GM19372 (cell line): ENCODE results near the gene JADE2.
"Not testable (repeated sequence)": the region's sequence is repeated elsewhere in the genome, so short reads cannot be mapped to it uniquely, and the experiment has no call there.

Experiments
- ATAC-seq: cut with Tn5 transposase; IDR thresholded peaks from one replicate; pipeline ENCODE4 v1.9.1; 2021; ENCODE audit warnings: mild to moderate bottlenecking, low read depth, moderate library complexity; ENCODE audit not compliant: unreplicated experiment

The JADE2 gene

DNA sequence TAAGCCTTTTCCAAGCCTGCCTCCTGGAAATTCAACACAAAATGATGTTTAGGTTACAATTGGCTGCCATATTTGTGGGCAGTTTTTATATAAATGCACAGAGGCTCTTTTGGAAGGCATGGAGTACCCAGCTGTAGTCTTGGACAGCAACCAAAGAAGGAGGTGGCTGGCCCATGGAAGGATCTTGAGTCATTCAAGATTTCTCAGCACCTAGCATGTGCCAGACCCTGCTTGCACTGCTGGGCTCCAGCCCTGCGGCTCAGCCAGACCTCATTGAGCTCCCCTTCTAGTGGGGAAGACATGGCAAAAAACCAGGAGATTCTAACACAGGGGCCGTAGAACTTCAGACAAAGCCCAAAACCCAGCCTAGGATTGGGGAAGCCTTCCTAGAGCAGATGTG is 22.1 kb downstream of the JADE2 start:
- no peak for ATAC-seq

DNA sequence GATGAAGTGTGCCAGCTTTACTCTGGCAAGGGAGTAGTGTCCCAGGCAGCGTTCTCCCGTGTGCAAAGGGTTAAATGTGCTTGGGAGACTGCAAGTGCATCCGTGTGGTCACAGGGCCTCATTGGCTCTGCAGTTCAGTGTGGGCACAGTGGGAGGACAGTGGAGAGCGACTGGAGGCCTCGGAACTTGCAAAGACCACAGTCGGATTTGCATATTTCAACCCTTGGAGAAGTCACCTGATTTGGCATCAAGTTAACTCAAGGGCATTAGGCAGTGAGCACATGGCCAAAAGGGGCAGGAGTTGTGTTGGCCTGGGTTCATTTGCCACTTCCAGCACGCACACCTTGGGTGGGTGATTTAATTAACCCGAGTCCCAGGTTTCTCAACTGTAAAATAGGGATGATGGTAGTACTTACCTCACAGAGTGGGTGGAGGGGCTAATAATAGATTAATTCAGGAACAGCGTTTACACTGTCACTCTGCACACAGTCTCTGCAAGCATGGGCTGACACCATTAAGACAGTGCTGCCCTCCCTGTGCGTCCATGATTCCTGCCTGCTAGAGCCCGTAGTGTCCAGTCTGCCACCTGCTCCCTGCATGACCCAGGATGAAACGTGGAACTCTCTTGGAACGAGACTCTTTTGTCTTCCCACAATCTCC is 22.7 kb downstream of the JADE2 start:
- no peak for ATAC-seq

DNA sequence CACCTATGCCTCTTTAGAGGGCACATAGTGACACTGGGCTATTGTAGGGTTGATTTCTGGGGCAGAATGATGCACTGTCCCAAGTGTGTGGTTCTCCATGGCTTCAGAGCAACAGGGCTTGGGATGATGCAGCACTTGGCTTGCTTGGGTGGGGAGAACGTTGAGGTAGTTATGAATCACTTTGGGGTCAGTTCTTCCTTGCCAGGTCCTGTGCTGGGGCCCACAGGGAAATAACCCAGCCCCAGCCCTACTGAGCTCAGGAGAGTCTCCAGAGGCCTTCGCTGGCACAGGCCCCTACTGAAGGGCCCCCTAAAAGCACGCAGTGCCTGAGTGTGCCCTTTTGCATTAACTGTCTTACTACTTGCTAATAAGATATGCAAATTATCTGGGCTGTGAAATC is 24.2 kb downstream of the JADE2 start:
- no peak for ATAC-seq

DNA sequence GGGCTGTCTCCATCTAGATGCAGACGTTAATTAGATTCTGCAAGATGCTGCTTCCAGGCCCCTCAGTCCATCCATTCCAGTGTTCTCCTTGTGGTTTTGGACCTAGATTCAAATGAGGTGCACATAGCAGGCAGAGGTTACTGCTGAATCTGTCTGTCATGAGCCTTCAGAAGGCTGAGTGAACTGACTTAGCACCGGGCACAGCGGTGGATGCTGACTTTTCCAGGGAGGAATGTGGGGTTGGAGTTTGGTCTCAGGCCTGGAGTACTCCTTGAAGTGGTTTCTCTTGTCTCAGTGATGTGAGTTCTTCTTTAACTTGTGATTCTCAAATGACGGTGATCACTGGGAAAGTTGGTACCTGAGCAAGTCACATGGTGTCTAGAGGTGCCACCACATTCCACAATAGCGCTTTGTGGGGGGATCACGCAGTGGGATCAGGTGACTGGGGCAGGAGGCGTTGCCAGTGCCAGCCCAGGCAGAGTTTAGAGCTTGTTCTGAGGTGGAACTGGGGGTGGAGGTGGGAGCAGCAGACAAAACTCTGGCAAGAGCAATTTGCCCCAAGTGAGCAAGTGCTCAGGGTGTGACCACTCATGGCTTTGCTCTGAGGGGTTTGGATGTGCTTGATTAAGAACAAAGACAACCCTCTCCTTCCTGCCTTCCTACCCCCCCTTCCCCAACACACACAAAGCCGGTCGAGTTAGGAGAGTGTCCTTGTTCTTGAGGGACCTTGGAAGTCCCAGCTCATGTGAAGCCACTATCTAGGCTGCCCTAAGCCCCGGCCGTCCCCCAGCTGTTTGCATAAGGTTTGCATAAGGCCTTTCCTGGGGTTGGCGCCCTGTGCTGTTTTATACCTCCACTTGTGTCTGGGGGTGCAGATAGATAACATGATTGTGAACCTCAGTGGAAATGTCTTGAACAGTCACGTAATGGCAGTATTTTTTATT is 25.1 kb downstream of the JADE2 start:
- no peak for ATAC-seq

DNA sequence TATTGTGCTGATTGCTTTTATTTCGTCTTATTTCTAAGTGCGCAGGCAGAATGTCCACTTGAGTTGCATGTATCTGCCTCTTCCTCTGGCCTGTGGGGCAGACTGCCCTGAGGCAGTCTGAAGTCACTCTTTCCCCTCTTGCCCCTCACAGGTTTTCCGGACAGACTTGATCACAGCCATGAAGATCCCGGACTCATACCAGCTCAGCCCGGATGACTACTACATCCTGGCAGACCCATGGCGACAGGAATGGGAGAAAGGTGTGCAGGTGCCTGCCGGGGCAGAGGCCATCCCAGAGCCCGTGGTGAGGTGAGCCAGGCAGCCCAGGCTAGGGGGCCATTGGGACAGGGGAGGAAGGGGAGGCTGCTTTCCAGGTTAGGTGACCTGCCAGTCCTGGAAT is 26.4 kb downstream of the JADE2 start:
- ATAC-seq, result no peak

DNA sequence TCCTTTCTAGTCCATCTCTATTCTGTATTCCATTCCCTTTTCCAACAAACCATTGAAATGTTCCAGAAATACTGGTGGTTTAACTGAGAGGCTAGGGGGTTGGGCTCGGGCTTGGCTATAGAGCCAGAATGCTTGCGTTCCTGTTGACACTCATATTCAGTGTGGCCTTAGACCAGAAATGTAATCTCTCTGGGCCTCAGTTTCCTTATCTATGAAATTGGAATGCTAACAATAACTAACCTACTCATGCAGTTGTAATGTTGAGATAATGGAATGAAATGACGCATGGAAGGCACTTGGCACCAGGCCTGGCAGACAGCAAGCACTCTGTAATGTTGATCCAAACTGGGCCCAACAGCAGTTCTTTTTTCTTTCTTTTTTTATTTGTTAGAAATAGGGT is 26.8 kb downstream of the JADE2 start:
- ATAC-seq, result no peak

DNA sequence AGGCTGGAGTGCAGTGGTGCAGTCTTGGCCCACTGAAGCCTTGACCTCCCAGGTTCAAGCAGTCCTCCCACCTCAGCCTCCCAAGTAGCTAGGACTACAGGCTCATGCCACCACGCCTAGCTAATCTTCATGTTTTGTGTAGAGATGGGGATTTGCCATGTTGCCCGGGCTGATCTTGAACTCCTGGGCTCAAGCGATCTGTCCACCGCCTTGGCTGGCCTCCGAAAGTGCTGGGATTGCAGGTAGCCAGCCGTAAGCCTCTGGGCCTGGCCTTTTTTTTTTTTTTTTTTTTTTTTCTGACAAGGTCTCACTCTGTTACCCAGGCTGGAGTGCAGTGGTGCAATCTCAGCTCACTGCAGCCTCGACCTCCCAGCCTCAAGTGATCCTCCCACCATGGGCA is 27.2 kb downstream of the JADE2 start:
- not testable (repeated sequence) for ATAC-seq

DNA sequence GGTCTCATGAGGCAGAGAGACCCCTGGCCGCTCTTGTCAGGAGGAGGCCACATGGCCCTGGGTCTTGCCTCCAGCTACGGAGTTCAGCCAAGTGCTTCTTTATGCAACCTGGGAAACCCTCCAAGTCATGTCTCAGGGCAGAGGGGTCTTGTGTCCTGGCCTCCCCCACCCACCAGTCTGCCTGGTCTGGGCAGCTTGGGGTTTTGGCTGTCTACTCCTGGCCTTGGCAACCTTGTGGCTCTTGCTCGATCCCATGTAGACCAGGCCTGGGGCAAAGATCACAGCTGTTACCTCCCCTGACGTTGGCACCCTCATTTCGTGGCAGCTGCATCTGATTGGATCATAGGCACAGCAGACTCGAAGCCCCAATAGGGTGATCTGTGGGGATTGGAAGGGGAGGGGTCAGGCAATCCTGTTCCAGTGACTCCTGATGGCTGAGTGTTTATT is 28.4 kb downstream of the JADE2 start:
- no peak for ATAC-seq

DNA sequence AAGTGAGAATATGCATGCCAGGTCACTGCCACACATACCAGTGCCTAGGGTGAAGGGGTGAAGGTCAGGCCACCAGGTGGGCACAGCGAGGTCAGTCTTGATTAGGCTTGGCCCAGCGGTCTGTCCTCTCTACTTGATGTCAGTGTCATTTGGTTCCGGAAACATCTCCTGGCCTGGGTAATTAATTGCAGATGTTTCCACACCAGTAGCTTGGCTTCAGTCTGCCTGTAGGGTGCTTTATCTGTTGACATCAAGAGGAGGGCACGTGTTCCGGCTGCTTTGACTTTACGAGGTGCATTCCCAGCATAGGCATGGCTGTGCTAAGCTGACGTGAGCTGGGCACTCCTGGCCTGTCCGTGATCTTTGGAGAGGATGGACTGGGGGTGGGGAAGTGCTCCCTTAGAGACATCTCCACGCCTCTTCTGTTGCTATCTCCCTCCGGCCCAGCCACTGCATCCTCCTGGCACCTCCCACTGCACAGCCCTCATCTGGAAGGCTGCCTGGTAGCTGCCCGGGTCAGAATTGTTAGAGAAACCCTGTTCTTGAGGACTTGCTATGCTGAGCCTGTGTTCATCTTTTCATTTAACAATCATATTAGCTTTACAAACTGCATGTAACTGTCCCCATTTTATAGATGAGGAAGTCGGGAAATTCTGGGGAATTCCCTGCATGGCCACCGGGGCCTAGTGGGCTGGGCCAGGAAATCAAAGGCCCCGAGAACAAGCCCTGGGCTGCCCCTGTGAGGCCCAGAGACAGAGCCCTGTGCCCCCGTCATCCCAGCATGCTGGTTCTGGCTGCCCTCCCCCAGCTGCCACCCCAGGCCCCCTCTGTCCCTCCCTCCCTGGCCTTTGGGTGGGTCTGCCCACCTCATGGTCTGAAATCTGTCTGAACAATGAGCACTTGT is 29.1 kb downstream of the JADE2 start:
- ATAC-seq, result peak; percentile 58

DNA sequence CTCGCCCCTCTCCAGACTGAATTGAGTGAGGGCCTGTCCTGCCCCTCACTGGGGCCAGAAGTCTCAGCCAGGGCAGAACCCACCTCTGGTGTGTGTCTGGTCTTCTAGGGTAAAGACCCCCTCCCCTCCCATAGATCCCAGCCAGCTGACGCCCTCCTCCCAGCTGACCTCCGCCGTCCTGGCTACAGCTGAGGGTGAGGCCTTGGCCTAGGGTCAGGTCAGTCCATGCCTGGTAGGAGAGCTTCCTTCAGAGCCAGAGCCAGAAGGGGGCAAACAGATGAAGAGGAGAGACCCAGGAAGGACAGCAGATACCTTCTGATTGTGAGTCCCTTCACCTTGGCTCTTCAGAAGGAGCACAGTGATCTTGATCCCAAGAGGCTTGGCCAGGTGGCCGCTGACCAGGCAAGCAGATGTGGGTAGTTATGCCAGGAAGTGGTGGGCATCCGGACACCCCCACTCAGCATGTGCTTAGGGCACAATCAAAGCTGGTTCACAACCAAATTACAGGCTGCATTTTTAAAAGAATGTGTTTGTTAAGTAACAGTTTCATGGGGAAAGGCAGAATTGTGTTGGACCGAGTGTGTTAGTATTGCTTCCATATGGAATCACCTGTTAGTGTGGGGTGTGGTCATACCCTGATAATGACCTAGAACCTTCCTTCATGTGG is 29.9 kb downstream of the JADE2 start:
- ATAC-seq, result no peak

DNA sequence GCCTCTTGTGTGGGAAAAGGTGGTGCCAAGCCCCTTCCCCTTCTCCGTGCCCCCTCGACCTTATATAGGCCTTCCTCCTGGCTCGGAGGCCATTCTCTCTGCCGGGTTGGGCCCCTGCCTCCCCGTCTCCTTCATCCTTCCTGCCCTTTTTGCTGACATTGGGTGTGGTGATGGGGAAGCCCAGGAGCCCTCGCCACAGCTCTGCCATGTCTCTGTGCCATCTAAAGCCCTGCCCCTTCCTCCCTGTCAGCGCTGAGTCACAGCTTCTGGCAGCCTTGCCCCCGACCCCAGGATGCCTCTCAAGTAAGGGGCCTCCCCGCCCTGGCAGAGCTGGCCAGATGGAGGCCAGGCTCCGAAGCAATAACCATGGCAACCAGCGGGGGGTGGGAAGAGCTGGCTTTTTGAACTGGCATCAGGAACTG is 30.4 kb downstream of the JADE2 start:
- ATAC-seq, result no peak

DNA sequence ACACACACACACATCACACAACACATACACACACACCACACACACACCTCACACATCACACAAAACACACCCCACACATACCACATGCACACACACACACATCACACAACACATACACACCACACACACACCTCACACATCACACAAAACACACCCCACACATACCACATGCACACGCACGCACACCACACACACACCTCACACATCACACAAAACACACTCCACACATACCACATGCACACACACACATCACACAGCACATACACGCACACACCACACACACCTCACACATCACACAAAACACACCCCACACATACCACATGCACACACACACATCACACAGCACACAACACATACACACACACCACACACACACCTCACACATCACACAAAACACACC is 31.1 kb downstream of the JADE2 start:
- ATAC-seq, result not testable (repeated sequence)

DNA sequence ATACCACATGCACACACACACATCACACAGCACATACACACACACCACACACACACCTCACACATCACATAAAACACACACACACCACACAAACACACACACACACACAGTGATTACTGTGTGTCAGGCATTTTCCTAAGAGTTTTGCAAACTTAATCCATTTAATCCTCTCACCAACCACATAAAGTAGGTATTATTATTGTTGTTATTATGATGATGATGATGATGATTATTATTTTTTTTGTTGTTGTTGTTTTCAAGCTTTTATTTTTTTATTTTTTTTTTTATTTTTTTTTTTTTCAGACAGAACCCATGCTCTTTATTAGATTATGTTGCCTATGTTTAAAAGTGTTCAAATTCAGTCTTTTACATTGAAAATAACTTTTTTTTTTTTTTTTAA is 31.5 kb downstream of the JADE2 start:
- no peak for ATAC-seq

DNA sequence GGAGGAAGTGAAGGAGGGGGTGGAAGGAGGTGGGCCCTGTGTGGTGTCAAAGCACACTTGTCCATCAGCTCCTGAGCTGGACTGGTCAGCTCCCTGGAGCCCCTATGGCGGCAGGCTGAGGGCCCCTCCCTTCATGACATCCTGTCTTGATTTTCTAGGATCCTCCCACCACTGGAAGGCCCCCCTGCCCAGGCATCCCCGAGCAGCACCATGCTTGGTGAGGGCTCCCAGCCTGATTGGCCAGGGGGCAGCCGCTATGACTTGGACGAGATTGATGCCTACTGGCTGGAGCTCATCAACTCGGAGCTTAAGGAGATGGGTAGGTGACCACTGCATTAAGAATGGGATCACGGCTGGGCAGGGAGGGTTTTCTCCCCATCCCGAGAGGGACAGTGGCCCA is 34.2 kb downstream of the JADE2 start:
- ATAC-seq, result no peak

DNA sequence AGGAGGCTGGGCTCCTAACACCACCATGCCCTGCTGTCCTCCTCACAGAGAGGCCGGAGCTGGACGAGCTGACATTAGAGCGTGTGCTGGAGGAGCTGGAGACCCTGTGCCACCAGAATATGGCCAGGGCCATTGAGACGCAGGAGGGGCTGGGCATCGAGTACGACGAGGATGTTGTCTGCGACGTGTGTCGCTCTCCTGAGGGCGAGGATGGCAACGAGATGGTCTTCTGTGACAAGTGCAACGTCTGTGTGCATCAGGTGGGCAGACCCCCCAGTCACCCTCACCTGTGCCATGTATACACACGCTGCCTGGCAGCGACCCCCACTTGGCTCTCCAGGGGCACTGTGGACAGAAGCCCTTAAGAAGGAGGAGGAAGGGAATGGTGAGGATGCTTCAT is 35.2 kb downstream of the JADE2 start:
- no peak for ATAC-seq

DNA sequence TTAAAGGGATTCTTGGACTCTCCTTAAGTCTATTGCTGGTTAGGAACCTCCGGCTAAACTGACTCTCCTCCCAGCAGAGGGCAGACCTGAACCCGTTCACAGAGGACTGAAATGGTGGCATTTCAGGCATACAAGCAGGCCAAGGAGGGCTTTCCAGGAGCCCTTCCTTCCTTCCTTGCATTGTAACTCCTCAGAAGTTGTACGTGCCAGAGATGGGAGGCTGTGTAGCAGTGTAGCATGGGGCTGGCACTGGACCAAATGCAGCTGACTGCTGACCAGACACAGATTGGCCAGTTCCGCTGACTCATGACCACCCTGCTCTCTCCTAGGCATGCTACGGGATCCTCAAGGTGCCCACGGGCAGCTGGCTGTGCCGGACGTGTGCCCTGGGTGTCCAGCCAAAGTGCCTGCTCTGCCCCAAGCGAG is 36.4 kb downstream of the JADE2 start:
- ATAC-seq, result no peak

DNA sequence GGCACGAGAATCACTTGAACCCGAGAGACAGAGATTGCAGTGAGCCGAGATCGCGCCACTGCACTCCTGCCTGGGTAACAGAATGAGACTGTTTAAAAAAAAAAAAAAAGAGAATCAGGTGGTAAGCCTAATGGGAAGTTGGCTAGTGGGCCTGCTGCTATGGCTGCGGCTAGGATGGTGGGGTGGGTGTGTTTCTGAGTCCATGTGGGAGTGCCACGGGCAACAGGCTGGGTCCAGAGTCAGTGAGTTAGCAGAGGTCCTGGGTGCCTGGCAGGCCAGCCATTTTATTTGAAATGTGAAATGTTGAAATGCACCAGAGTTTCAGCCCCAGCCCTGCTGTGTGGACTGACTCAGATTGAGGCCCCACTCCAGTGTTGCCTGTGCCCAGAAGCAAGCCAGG is 37.8 kb downstream of the JADE2 start:
- ATAC-seq, result no peak

DNA sequence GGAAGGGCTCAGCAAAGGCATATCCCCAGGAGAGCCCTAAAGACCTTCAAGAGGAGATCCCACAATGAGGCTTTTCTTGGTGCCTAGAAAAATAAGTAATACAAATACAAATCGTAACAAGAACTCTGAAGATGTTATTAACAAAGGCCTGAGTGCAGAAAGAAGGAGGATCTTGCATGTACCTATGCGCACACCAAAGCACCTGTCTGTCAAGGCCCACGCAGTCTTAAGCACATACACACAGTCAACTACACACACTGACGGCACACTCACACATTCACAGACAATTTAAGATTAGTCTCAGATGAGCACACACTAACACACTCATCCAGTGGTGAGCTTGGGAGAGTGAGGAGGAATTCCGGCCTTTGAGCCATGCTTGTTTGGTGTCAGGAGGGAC is 38.5 kb downstream of the JADE2 start:
- no peak for ATAC-seq

DNA sequence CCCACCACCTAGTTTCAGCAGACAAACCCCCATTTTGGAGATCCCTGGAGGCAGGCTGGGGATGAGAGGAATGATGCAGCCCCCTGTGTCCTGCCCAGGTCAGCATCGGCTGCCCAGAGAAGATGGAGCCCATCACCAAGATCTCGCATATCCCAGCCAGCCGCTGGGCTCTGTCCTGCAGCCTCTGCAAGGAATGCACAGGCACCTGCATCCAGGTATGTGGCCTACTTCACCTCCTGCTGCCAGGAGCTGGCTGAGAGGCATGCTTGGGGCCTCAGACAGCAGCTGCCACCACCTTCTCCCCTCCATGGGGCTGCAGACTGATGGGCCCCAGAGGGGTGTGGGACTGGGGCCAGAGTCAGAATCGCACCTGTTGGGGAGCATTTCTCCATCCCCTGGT is 38.9 kb downstream of the JADE2 start:
- ATAC-seq, result no peak
